Subcutaneous adipose tissue (tissue), 4 donors: ENCODE measurements around the gene IL26. TPM values are rescaled to one million over a fixed set of nuclear protein-coding genes. Genes with fewer than 3 reads are reported as not detected.

ENCODE experiments used
- CTCF ChIP-seq: fragments of 450-650 bp; IDR thresholded peaks from one replicate; pipeline ENCODE4 v1.5.1; 2016; ENCODE audit warnings: low read depth, mild to moderate bottlenecking, control low read depth, antibody characterized with exemption, moderate library complexity
- total RNA-seq, 4 donors: library from RNA; depleted of rRNA; stranded (reverse); fragments of >200 nt; gene quantifications; one replicate each; pipeline ENCODE4 v1.1.0, GENCODE V29; 2016

IL26 gene
- total RNA-seq = not detected

DNA sequence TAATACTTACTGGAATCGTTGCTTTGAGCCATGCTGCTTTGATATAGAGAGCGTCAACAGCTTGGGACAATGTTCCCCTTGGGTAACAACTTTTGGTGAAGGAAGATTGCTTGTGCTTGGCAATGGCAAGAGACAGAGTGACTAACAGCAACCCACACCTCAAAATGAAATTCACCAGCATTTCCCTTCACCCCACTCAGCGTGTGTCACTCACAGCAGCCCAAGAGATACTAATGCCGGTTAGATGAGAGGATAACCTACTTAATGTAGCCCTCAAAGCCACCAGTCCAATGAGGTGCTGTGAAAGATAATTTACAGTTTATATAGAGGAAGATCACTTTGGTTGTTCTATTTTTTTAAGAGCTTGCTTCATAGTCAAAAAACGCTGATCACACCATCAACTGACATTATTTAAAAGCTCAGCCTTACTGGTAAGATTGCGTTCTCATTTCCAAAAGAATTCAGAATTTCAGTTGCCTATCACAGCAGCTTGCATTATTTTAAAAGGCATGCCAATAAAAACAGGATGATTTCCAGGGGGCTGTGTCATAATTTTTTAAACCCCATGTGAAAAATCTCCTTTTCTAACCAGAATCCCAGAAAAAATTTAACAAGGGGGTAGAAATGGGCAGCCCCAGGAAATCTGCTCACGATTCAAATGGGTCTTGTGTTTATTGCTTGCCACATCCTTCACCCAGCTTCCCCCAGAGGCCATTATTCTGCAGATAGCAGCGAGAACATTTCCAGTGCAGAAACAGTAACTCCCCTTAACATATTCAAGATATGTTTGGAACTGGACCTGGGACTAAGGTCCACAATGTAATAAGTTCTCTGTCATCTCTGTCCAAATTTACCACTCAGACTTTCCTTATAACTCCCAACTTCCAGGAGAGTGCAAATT, at the start of gene IL26:
Gene IL26 (minus strand): TSS at position 235 of the 901 bp plus-strand sequence. CDS start 54 bp downstream, at position 181.
- TF ChIP-seq CTCF = no peak

- TF ChIP-seq CTCF = no peak
Measured at GRCh38 chr12:68272732-68273131, 47.1 kb upstream of the IL26 start.

DNA sequence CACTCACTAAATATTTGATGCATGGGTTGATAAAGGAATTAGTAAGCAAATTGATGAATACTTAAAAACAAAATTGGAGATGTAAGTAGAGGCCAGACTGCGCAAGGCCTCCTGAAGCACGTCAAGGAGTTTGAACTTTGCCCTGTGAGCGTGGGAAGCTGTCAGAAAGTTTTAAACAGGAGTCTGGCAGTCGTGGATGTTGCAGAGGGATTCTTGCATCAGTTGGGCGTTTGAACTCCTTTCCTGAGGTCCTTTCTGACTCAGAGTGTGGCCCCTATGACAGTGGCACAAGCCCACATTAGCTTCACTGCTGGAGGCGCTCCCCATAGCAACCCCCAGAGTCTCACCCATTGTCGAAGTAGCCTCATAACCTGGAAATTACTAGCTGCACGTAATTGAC, 45.7 kb upstream of the IL26 start:
- TF ChIP-seq CTCF = no peak

DNA sequence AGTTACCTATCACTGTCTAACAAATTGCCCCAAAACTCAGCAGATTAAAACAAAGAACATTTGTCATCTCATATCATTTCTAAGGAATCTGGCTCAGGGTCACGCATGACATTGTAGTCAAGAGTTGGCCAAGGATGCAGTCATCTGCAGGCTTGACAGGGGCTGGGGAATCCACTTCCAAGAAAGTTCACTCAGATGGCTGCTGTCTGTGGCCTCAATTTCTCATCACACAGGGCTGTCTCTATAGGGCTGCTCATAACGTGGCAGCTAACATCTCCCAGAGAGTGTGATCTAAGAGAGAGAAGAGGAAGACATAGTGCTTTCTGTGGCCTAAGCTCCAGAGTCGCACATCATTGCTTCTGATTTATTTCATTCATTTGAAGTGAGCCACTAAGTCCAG, 44.7 kb upstream of the IL26 start:
- no peak for TF ChIP-seq CTCF

DNA sequence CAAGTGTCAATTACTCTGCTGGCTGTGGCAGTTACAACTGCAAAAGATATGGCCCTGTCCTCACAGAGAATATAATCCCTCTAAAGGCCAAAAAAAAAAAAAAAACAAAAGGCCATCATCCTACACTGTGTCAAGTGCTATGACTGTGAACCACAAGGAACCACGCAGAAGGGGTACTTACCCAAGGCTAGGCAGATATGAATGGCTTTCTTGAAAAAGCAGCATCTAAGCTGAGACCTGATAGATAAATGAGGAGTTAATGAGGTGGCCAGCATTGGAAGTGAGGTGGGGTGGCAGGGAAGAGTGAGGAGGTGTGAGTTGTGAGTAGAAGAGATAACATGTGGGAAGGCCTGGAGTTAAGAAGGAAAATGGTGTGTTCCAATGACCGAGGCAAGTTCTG, 44.2 kb upstream of the IL26 start:
- no peak for TF ChIP-seq CTCF

- TF ChIP-seq CTCF = no peak
Measured at GRCh38 chr12:68268967-68269366, 43.4 kb upstream of the IL26 start.

GRCh38 chr12:68267892-68268396, 42.3 kb upstream of the IL26 start:
- no peak for TF ChIP-seq CTCF
